ENCODE measurements around the gene TFR2. TPM values are rescaled to one million over a fixed set of nuclear protein-coding genes. Genes with fewer than 3 reads are reported as not detected.

Gene TFR2
- total and polyA plus RNA-seq, 9 of the 15 experiments (the other 6 are each of a cell fraction or from before 2014, with no cell fraction given): 3.8 to 123 (median 51.1) TPM

DNA sequence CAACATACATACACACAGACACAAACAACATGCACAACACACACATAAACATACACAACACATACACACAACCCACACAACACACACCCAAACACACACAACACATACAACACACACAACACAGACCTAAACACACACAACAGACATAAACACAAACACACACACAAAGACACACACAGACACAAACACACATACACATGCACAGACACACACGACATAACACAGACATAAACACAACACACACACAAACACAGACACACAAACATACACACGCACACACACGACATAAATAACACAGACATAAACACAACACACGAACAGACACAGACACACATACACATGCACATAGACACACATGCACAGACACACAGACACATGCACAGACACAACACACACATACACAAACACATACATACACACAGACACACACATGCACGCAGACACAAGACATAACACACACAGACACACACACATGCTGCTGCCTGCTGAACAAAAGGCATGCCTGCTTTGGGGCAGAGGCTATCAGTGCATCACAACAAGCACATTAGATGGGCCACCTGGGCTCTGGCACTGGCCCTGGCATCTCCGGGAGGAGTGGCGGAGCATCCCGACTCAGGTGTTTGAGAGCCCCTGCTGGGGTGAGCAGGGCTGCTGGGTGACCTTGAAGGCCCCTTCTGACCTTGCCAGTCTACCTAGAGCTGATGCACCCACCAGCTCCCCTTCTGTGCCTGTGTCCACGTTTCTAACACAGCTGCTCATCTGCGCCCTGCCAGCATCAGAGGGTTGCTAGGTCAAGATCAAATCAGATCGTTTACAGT lies 60.7 kb downstream of the TFR2 start (continued):
- peak; percentile 53; the same call in 1 of the 2 replicates for TF ChIP-seq MYBL2 (IDR thresholded peaks at IDR 0.05; ENCODE audit: low read depth)
- TF ChIP-seq MYBL2 (CRISPR knock-in tag; IDR thresholded peaks at IDR 0.05; ENCODE audit: borderline replicate concordance): no peak
- TF ChIP-seq HLTF (IDR thresholded peaks at IDR 0.05): peak; percentile 74; the same call in 1 of the 2 replicates
- TF ChIP-seq BCOR (IDR thresholded peaks at IDR 0.05): peak; percentile 69; the same call in 1 of the 2 replicates
- no peak for TF ChIP-seq MXI1 (IDR thresholded peaks at IDR 0.05; ENCODE audit: low read depth, low read length)
- TF ChIP-seq, protein P1, sequence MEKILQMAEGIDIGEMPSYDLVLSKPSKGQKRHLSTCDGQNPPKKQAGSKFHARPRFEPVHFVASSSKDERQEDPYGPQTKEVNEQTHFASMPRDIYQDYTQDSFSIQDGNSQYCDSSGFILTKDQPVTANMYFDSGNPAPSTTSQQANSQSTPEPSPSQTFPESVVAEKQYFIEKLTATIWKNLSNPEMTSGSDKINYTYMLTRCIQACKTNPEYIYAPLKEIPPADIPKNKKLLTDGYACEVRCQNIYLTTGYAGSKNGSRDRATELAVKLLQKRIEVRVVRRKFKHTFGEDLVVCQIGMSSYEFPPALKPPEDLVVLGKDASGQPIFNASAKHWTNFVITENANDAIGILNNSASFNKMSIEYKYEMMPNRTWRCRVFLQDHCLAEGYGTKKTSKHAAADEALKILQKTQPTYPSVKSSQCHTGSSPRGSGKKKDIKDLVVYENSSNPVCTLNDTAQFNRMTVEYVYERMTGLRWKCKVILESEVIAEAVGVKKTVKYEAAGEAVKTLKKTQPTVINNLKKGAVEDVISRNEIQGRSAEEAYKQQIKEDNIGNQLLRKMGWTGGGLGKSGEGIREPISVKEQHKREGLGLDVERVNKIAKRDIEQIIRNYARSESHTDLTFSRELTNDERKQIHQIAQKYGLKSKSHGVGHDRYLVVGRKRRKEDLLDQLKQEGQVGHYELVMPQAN (IDR thresholded peaks at IDR 0.05; ENCODE audit: borderline replicate concordance): peak; percentile 70
- no peak for TF ChIP-seq ZC3H11A (IDR thresholded peaks at IDR 0.05; ENCODE audit: low read depth, low read length)
- TF ChIP-seq POLR2A (conservative IDR thresholded peaks at IDR 0.05): peak; percentile 56
- TF ChIP-seq ASH1L (IDR thresholded peaks at IDR 0.05; ENCODE audit: borderline replicate concordance, low read depth, partially characterized antibody): peak; percentile 32
- peak in 1 of 2 experiments; percentile 75; a peak in 2 of 4 replicates for TF ChIP-seq HDAC1 (IDR thresholded peaks at IDR 0.05)
- TF ChIP-seq ELF4 (CRISPR knock-in tag; IDR thresholded peaks at IDR 0.05): peak; percentile 91
- peak; percentile 55; the same call in 1 of the 2 replicates for TF ChIP-seq PHB2 (IDR thresholded peaks at IDR 0.05; ENCODE audit: low read depth)
- TF ChIP-seq, protein P2, sequence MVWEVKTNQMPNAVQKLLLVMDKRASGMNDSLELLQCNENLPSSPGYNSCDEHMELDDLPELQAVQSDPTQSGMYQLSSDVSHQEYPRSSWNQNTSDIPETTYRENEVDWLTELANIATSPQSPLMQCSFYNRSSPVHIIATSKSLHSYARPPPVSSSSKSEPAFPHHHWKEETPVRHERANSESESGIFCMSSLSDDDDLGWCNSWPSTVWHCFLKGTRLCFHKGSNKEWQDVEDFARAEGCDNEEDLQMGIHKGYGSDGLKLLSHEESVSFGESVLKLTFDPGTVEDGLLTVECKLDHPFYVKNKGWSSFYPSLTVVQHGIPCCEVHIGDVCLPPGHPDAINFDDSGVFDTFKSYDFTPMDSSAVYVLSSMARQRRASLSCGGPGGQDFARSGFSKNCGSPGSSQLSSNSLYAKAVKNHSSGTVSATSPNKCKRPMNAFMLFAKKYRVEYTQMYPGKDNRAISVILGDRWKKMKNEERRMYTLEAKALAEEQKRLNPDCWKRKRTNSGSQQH (CRISPR knock-in tag; IDR thresholded peaks at IDR 0.05): peak; percentile 85
- TF ChIP-seq, protein P3, sequence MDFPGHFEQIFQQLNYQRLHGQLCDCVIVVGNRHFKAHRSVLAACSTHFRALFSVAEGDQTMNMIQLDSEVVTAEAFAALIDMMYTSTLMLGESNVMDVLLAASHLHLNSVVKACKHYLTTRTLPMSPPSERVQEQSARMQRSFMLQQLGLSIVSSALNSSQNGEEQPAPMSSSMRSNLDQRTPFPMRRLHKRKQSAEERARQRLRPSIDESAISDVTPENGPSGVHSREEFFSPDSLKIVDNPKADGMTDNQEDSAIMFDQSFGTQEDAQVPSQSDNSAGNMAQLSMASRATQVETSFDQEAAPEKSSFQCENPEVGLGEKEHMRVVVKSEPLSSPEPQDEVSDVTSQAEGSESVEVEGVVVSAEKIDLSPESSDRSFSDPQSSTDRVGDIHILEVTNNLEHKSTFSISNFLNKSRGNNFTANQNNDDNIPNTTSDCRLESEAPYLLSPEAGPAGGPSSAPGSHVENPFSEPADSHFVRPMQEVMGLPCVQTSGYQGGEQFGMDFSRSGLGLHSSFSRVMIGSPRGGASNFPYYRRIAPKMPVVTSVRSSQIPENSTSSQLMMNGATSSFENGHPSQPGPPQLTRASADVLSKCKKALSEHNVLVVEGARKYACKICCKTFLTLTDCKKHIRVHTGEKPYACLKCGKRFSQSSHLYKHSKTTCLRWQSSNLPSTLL (IDR thresholded peaks at IDR 0.05): peak; percentile 64
- TF ChIP-seq HIVEP1 (CRISPR knock-in tag; IDR thresholded peaks at IDR 0.05): no peak
- TF ChIP-seq, protein P4, sequence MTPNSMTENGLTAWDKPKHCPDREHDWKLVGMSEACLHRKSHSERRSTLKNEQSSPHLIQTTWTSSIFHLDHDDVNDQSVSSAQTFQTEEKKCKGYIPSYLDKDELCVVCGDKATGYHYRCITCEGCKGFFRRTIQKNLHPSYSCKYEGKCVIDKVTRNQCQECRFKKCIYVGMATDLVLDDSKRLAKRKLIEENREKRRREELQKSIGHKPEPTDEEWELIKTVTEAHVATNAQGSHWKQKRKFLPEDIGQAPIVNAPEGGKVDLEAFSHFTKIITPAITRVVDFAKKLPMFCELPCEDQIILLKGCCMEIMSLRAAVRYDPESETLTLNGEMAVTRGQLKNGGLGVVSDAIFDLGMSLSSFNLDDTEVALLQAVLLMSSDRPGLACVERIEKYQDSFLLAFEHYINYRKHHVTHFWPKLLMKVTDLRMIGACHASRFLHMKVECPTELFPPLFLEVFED (CRISPR knock-in tag; conservative IDR thresholded peaks at IDR 0.05): peak; percentile 85; the same call in 1 of the 2 replicates
- peak; percentile 73 for TF ChIP-seq SUPT5H (IDR thresholded peaks at IDR 0.05)
- peak; percentile 97 for TF ChIP-seq TSC22D4 (tag; IDR thresholded peaks at IDR 0.05)
- TF ChIP-seq ZFP36 (IDR thresholded peaks at IDR 0.05; ENCODE audit: low read depth, low read length, partially characterized antibody): no peak
- TF ChIP-seq MAFK (IDR thresholded peaks at IDR 0.05; ENCODE audit: low read length): no peak
- 0 out of 2 replicates have a peak, but pooled peaks have one; percentile 19 for TF ChIP-seq PML (IDR thresholded peaks at IDR 0.05; ENCODE audit: low read length)
- TF ChIP-seq FOXP1 (CRISPR knock-in tag; IDR thresholded peaks at IDR 0.05): 0 out of 2 replicates have a peak, but pooled peaks have one; percentile 58

Data from K562 (cell line).